Measurements from ENCODE around the gene TANGO2.

The TANGO2 gene

GRCh38 chr22:20012741-20013331, 8.1 kb upstream of the TANGO2 start:
- DNase-seq (ENCODE audit: low spot score), result no peak

GRCh38 chr22:20013382-20013871, 7.5 kb upstream of the TANGO2 start:
- DNase-seq (ENCODE audit: low spot score), result no peak

DNA sequence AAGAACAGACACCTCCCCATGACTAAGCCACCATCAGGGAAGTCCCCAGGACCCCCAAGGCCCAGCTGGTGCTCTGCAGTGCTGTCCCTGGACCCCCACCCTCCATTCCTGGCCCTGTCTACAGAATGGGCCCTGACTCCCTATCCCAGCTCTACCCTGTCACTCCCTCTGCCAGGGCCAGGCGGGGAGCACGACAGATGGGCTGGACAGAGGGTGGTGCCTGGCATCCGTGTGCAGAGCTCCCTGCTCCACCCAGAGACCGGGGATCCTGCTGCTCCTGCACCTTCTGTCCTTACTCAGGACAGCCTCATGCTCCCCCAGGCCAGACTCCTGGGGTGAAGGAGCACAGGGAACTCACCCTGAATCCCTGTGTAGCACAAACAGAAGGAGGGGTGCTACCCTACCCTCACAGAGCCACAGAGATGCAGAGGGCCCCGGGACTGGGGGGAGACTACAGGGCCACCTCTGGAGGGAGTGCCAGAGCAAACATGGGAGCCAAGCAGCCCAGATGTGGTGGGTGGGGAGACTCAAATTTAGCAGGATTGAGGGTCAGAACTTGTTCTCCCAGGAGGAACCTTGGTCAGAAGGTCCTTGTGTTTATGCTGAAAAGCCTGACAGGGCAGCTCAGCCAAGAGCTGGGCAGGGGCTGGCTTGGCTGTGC, 6.3 kb upstream of the TANGO2 start:
- no peak for DNase-seq (ENCODE audit: low spot score)

GRCh38 chr22:20015187-20015625, 5.7 kb upstream of the TANGO2 start:
- no peak for DNase-seq (ENCODE audit: low spot score)

GRCh38 chr22:20015971-20016733, 4.8 kb upstream of the TANGO2 start:
- DNase-seq (ENCODE audit: low spot score), result peak; percentile 36

DNA sequence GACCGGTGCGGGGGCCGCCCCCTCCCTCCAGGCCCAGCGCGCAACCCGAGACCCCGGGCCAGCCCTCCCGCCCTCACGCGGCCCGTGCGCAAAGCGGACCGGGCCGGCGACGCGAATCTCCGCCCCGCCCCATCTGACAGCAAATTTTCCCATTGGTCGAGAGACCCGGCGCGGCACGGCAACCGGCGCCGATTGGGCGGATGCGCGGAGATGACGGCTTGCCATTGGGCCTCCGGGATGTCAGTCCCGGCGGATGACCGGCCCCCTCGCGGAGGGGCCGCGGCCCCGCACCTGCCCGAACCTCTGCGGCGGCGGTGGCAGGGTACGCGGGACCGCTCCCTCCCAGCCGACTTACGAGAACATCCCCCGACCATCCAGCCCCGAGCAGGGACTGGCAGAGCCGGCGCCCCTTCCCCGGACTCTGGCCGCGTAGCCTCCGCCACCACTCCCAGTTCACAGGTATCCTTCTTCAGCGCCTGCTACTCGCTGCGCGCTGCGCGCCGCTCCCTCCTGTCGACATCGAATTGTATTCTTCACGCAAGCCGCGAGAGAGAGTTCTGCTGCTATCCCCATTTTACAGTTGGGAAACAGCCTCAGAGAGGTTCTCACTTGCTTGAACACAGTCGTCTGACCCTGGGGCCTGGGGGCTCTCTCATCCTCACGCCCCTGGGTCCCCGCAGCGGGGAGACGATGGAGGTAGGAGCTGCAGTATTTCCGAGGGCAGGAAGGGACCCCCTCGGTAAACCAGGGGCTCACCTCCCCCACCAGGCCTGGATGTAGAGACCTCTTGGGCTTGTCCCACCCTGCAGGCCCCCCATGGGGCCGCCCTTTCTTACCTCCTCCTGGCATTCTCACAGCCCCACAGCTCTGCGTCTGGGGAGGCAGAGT, 3.9 kb upstream of the TANGO2 start, which contains the start of gene ARVCF:
Gene ARVCF (minus strand): TSS at position 90 of the 888 bp plus-strand sequence. CDS start 26,029 bp downstream, outside the sequence.
- DNase-seq (ENCODE audit: low spot score), result peak; percentile 72

- no peak for DNase-seq (ENCODE audit: low spot score)
Measured at GRCh38 chr22:20017622-20017958, 3.3 kb upstream of the TANGO2 start.

DNA sequence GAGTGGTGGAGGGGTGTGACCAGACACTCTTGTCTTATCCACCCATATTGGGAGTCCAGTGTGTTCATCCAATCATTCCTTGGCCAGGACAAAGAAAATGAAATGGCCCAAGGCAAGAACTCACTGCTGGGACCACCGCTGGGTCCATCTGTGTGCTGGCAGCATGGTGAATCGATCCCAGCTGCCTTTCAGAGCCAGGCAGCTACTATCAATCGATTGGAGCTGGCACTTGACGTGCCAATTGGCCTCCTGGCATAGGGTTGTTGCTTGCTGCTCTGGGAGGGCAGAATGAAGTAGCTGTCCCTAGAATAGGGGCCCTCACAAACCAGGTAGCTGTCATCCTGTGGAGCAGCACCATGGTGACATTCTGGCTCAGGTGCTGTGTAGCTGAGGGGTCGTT, 2.9 kb upstream of the TANGO2 start:
- DNase-seq (ENCODE audit: low spot score), result no peak

GRCh38 chr22:20019661-20020532, 1.0 kb upstream of the TANGO2 start:
- no peak for DNase-seq (ENCODE audit: low spot score)

GRCh38 chr22:20021196-20022181, 579 bp downstream of the TANGO2 start:
- peak; percentile 16 for DNase-seq (ENCODE audit: low spot score)

GRCh38 chr22:20022231-20022977, 1.5 kb downstream of the TANGO2 start:
- no peak for DNase-seq (ENCODE audit: low spot score)

- no peak for DNase-seq (ENCODE audit: low spot score)
Measured at GRCh38 chr22:20022978-20023613, 2.2 kb downstream of the TANGO2 start.

GRCh38 chr22:20024225-20024624, 3.3 kb downstream of the TANGO2 start:
- no peak for DNase-seq (ENCODE audit: low spot score)

GRCh38 chr22:20024650-20025397, 3.9 kb downstream of the TANGO2 start:
- DNase-seq (ENCODE audit: low spot score), result no peak

DNA sequence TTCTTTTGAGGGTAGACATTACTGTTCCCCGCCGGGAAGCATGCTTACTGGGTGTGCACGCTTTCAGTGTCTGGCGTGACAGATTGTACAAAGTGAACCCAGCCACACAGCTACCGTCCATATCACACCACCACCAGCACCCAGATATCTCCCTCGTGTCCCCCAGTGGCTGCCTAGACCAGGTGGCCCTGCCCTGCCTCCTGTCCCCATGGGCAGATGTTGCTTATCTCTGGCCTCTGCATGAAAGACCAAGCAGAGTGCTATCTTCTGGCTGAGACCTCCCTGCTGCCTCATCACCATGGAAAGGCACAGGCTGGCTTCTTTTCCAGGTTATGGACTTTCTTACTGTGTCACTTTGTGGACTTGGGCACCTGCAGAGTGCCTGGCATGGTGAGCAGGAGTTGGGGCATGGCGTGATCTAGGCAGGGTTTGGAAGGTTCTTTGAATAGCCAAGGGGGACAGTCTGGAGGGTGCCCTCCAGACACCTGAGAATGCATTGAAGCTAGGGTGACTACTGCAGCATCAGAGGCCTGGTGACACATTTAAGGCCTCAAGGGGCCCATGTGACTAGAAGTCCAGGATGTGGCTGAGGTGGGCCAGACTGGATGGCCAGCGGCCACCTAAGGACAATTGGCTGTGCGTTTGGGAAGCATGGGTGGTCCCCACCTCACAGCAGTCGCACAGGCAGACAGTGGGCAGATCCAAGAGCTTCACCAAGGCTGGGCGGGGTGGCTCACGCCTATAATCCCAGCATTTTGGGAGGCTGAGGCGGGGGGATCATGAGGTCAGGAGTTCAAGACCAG, 4.7 kb downstream of the TANGO2 start:
- DNase-seq (ENCODE audit: low spot score), result no peak

- DNase-seq (ENCODE audit: low spot score), result no peak
Measured at GRCh38 chr22:20026204-20026908, 5.4 kb downstream of the TANGO2 start.

All from SW480 (cell line).